ENCODE data around the gene POLD1. TPM values are rescaled to one million over a fixed set of nuclear protein-coding genes. Genes with fewer than 3 reads are reported as not detected.
"Not testable (repeated sequence)": the region's sequence is repeated elsewhere in the genome, so short reads cannot be mapped to it uniquely, and the experiment has no call there.

The POLD1 gene
- total and polyA plus RNA-seq, 12 donors = 1.9 to 93.9 (median 17.8) TPM

DNA sequence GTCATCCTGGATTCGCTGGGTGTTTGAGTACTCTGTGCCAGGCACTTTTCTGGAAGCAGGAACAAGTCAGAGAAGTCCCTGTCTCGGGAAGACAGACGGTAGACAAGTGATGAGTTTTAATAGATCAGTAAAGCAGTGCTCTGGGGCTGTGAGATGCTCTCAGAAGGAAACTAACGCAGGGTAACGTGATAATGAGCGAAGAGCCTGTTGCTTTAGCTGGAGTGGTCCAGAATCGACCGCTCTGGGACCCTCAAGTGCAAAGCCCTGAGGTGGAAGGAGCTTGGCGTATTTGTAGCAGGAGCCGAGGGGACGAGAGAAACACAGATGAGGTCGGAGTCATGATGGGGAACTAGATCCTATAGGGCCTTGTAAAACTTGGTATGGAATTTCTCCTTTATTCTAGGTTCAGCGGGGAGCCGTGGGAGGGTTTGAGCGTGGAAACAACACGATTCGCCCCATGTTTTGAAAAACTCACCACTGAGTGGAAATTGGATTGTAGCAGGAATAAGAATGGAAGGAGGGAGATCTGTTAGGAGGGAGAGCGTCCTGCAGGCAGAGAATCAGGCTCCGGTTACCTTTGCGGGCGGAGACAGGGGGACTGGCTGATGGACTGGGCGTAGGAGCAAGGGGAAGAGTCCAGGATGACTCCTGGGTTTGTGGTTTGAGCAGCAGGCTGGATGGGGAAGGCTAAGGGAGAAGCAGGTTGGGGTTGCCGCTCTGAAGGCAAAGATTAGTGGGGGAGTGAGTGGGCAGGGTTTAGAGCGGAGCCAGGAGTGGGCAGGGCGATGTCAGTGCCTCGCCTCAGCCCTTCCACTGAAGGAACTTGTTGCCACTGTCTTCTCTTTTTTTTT is 763 bp downstream of the POLD1 start:
- 14 to 16% (median 16%) methylated on average over 25 to 26 of the region's 26 CpGs for WGBS, 4 donors
- H3K36me3 ChIP-seq (replicated peaks in 1 of 2) = peaks cover 0 to 30% of the 10 kb centered on the region in 2 donors

DNA sequence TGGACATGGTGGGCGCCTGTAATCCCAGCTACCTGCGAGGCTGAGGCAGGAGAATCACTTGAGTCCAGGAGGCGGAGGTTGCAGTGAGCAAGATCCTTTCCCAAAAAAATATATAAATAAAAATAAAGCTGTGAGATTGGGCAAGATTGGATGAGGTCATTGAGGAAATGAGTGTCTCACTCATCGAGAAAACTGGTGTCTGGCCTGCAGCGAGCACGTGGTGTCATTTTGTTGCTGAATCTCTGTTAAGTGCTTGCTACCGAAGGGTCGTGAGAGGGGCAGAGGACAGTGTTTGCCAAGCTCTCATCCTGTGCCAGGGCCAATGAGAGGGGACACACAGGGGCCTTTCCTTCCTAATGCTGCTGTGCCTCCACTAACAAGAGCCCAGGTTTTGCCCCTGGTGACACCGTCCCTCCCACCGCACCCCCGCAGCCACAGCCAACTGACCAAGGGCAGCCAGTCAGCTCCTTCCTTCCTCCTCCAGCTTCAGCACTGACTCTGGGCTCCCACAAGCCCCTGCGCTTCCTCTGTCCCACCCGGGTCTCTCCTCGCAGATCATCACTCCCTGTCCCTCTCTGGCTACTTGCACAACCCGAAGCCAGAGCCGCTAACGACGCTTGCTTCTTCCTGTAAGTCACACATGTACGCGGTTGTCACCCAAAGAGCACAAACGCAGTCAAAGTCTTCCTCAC is 3.2 kb downstream of the POLD1 start:
- peaks cover 0 to 6% of the 10 kb centered on the region in 2 donors for H3K36me3 ChIP-seq (replicated peaks in 1 of 2)
- 79 to 89% (median 83%) methylated on average over 21 of the region's 21 CpGs for WGBS, 4 donors
- no peaks in the 10 kb centered on the region for H3K27me3 ChIP-seq
- DNase-seq = peak in 2 of 7 donors; percentile 26 to 29
- H3K27ac ChIP-seq = peak overlapping the region in 1 of 5 donors; percentile 67
- no peak overlapping the region for H3K4me3 ChIP-seq
- H3K4me1 ChIP-seq (replicated peaks in 1 of 2) = peaks cover 8 to 17% of the 10 kb centered on the region in 2 donors
- TF ChIP-seq, protein P1, sequence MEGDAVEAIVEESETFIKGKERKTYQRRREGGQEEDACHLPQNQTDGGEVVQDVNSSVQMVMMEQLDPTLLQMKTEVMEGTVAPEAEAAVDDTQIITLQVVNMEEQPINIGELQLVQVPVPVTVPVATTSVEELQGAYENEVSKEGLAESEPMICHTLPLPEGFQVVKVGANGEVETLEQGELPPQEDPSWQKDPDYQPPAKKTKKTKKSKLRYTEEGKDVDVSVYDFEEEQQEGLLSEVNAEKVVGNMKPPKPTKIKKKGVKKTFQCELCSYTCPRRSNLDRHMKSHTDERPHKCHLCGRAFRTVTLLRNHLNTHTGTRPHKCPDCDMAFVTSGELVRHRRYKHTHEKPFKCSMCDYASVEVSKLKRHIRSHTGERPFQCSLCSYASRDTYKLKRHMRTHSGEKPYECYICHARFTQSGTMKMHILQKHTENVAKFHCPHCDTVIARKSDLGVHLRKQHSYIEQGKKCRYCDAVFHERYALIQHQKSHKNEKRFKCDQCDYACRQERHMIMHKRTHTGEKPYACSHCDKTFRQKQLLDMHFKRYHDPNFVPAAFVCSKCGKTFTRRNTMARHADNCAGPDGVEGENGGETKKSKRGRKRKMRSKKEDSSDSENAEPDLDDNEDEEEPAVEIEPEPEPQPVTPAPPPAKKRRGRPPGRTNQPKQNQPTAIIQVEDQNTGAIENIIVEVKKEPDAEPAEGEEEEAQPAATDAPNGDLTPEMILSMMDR (IDR thresholded peaks at IDR 0.05) = no peak
- TF ChIP-seq POLR2A (IDR thresholded peaks at IDR 0.05) = no peak
- no peaks in the 10 kb centered on the region for H3K9me3 ChIP-seq (replicated peaks in 1 of 3)
- intact Hi-C loops (cut with DNase I) = no loop called here

More for the DNA sequence above, 763 bp downstream of the POLD1 start:
- H3K9me3 ChIP-seq (replicated peaks in 1 of 3) = no peaks in the 10 kb centered on the region
- H3K4me1 ChIP-seq (replicated peaks in 1 of 2) = peaks cover 8 to 17% of the 10 kb centered on the region in 2 donors
- H3K27me3 ChIP-seq = no peaks in the 10 kb centered on the region
- no peak for DNase-seq
- intact Hi-C loops (cut with DNase I) = no loop called here
- H3K4me3 ChIP-seq = peak overlapping the region in 3 of 4 donors; percentile 39 to 52 (median 50)
- H3K27ac ChIP-seq = peak overlapping the region in 4 of 5 donors; percentile 54 to 81 (median 75)
- TF ChIP-seq, protein P1 (IDR thresholded peaks at IDR 0.05) = no peak
- TF ChIP-seq POLR2A (IDR thresholded peaks at IDR 0.05) = no peak

DNA sequence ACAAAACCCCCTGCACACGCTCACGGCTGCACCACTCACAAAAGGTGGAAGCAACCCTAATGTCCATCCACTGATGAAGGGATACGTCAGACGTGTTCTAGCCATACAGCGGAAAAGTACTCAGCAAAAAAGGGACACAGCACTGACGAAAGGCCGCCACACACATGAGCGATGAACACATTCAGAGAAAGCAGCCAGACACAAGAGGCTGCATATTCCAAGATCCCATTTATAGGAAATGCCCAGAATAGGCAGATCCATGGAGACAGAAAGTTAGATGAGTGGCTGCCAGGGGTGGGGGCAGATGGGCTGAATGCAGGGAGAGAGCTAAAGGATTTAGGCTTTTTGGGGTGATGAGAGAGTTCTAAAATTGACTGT is 3.7 kb downstream of the POLD1 start:
- peaks cover 0 to under 1% of the 10 kb centered on the region in 2 donors for H3K36me3 ChIP-seq (replicated peaks in 1 of 2)
- no peaks in the 10 kb centered on the region for H3K9me3 ChIP-seq (replicated peaks in 1 of 3)
- DNase-seq = no peak
- 91 to 96% (median 93%) methylated on average over 8 of the region's 8 CpGs for WGBS, 4 donors
- peak overlapping the region in 1 of 5 donors; percentile 67 for H3K27ac ChIP-seq
- TF ChIP-seq, protein P1 (IDR thresholded peaks at IDR 0.05) = no peak
- TF ChIP-seq POLR2A (IDR thresholded peaks at IDR 0.05) = no peak
- H3K4me3 ChIP-seq = no peak overlapping the region
- peaks cover 8 to 17% of the 10 kb centered on the region in 2 donors for H3K4me1 ChIP-seq (replicated peaks in 1 of 2)
- H3K27me3 ChIP-seq = no peaks in the 10 kb centered on the region
- intact Hi-C loops (cut with DNase I) = no loop called here

DNA sequence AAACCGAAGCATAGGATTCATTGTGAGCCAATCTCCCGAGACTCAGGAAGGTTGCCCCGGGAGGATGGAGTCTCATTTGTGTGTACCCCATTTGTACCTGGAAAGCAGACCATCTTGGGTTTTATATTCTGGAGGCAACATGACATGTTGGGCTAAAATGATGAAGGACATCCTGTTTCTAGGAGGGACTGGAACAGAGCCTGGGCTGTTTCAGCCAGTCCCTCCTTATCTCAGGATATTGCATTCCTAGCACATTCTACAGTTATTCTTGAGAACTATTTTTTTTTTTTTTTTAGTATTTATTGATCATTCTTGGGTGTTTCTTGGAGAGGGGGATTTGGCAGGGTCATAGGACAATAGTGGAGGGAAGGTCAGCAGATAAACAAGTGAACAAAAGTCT is 6.1 kb downstream of the POLD1 start:
- WGBS, 4 donors = 67 to 89% (median 87%) methylated on average over 3 of the region's 3 CpGs

DNA sequence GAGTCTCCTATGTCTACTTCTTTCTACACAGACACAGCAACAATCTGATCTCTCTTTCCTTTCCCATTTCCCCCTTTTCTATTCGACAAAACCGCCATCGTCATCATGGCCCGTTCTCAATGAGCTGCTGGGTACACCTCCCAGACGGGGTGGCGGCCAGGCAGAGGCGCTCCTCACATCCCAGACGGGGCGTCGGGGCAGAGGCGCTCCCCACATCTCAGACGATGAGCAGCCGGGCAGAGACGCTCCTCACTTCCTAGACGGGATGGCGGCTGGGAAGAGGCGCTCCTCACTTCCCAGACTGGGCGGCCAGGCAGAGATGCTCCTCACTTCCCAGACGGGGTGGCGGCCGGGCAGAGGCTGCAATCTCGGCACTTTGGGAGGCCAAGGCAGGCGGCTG is 6.8 kb downstream of the POLD1 start:
- H3K4me3 ChIP-seq; H3K36me3 ChIP-seq (replicated peaks in 1 of 2); H3K9me3 ChIP-seq (replicated peaks in 1 of 3); intact Hi-C loops (cut with DNase I); H3K4me1 ChIP-seq (replicated peaks in 1 of 2); H3K27me3 ChIP-seq; DNase-seq: not testable (repeated sequence)
- WGBS, 4 donors = 93 to 97% (median 94%) methylated on average over 16 to 22 of the region's 23 CpGs
- H3K27ac ChIP-seq = peak overlapping the region in 1 of 5 donors; percentile 55

More for the DNA sequence above, 6.1 kb downstream of the POLD1 start:
- H3K36me3 ChIP-seq (replicated peaks in 1 of 2); DNase-seq; H3K27ac ChIP-seq; H3K4me1 ChIP-seq (replicated peaks in 1 of 2); H3K4me3 ChIP-seq; H3K9me3 ChIP-seq (replicated peaks in 1 of 3); H3K27me3 ChIP-seq; intact Hi-C loops (cut with DNase I): not testable (repeated sequence)
